Smooth muscle cell (in vitro differentiated cells): ENCODE data around the gene TP53AIP1. TPM values are rescaled to one million over a fixed set of nuclear protein-coding genes. Genes with fewer than 3 reads are reported as not detected.

ENCODE experiments used
- DNase-seq: peaks from one replicate; lab custom pipeline; 2025; ENCODE audit not compliant: unreplicated experiment; lab: John Stamatoyannopoulos, UW
- H2AFZ ChIP-seq: fragments of 200-600 bp; sonication (generic); 2 replicates; pipeline ENCODE4 v1.6.0; 2016; ENCODE audit warnings: antibody characterized with exemption, low read depth, mild to moderate bottlenecking
- H3F3A ChIP-seq: fragments of 200-600 bp; sonication (generic); 2 replicates; pipeline ENCODE4 v1.6.0; 2017; ENCODE audit warnings: antibody characterized with exemption, low read depth
- H3K27ac ChIP-seq: fragments of 200-600 bp; sonication (generic); 2 replicates; pipeline ENCODE4 v1.5.1; 2016; ENCODE audit warnings: low read depth, mild to moderate bottlenecking
- H3K27me3 ChIP-seq: fragments of 200-600 bp; sonication (generic); 2 replicates; pipeline ENCODE4 v1.6.1; 2016; ENCODE audit warnings: low read depth, mild to moderate bottlenecking
- H3K36me3 ChIP-seq: fragments of 200-600 bp; sonication (generic); 2 replicates; pipeline ENCODE4 v1.5.1; 2016; ENCODE audit warnings: low read depth
- H3K4me1 ChIP-seq: fragments of 200-600 bp; sonication (generic); 2 replicates; pipeline ENCODE4 v1.5.1; 2016; ENCODE audit warnings: low read depth
- H3K4me2 ChIP-seq: fragments of 200-600 bp; sonication (generic); 2 replicates; pipeline ENCODE4 v1.6.0; 2016; ENCODE audit warnings: mild to moderate bottlenecking
- H3K4me3 ChIP-seq: fragments of 200-600 bp; sonication (generic); 2 replicates; pipeline ENCODE4 v1.5.1; 2016; ENCODE audit warnings: mild to moderate bottlenecking
- H3K79me2 ChIP-seq: fragments of 200-600 bp; sonication (generic); 2 replicates; pipeline ENCODE4 v1.6.0; 2016; ENCODE audit warnings: low read depth, mild to moderate bottlenecking
- H3K9ac ChIP-seq: fragments of 200-600 bp; sonication (generic); 2 replicates; pipeline ENCODE4 v1.6.0; 2016; ENCODE audit warnings: low read depth
- H3K9me3 ChIP-seq: fragments of 200-600 bp; sonication (generic); replicated peaks from 2 replicates; pipeline ENCODE4 v1.5.1; 2016; ENCODE audit warnings: low read depth
- H4K20me1 ChIP-seq: fragments of 200-600 bp; sonication (generic); 2 replicates; pipeline ENCODE4 v1.6.0; 2016; ENCODE audit warnings: low read depth
- WGBS: methylation state at CpG from one replicate; pipeline ENCODE4 v1.1.7; 2016; ENCODE audit warnings: low lambda C conversion rate; 5-methylcytosine and 5-hydroxymethylcytosine counted together
- polyA plus RNA-seq: library from polyadenylated mRNA; unstranded; fragments of >200 nt; fragmentation: Nextera tagmentation; extraction: Ambion mirVana; gene quantifications from 2 replicates; pipeline ENCODE4 v1.2.1, GENCODE V29; 2016
- total RNA-seq: library from RNA; depleted of rRNA; stranded (reverse); fragments of >200 nt; gene quantifications from 2 replicates; pipeline ENCODE4 v1.2.3, GENCODE V29; 2014
- TF ChIP-seq, protein P1 (sequence below): fragments of 200-600 bp; sonication (generic); IDR thresholded peaks from 2 replicates; pipeline ENCODE4 v1.5.1; 2017; ENCODE audit warnings: borderline replicate concordance, mild to moderate bottlenecking, antibody characterized with exemption; ENCODE audit not compliant: insufficient read depth, poor library complexity, severe bottlenecking

TP53AIP1 gene, protein sequence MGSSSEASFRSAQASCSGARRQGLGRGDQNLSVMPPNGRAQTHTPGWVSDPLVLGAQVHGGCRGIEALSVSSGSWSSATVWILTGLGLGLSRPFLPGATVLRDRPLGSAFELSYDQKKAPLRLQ
- total RNA-seq (0.81 and 1.0 TPM in 2 replicates), polyA plus RNA-seq (0.38 and 0.69 TPM in 2 replicates)

DNA sequence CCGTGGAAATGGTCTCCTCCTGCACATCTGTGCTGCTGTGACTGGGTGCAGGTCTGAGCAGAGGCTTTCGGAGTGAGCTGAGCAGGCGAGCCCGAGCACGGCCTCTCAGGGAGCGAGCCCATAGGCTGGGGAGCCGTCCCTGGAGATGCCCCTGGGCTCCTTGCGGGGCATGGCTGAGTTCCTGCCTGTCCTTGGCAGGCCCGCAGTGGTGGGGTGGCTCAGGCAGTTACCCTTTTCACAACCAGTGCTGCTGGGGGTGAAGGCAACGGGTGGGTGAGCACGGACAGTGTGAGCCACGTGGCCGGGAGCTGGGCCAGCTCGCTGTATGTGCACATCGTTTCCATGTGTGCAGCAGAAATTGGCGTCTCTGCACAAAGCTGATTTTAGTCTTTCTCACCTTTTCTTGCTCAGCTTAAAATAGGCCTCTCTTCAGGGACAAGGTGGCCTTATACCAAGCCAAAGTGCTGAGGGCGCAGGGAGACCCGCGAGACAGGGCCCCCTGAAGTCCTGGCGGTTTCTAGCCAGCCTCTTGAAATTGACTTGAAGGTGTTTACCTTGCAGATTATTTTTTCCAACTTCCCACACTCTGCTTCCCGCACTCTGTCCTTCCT is at the start of gene TP53AIP1:
Gene TP53AIP1 (minus strand): TSS at position 55 of the 611 bp plus-strand sequence. CDS start 5,053 bp downstream, outside the sequence.
- TF ChIP-seq, protein P1, sequence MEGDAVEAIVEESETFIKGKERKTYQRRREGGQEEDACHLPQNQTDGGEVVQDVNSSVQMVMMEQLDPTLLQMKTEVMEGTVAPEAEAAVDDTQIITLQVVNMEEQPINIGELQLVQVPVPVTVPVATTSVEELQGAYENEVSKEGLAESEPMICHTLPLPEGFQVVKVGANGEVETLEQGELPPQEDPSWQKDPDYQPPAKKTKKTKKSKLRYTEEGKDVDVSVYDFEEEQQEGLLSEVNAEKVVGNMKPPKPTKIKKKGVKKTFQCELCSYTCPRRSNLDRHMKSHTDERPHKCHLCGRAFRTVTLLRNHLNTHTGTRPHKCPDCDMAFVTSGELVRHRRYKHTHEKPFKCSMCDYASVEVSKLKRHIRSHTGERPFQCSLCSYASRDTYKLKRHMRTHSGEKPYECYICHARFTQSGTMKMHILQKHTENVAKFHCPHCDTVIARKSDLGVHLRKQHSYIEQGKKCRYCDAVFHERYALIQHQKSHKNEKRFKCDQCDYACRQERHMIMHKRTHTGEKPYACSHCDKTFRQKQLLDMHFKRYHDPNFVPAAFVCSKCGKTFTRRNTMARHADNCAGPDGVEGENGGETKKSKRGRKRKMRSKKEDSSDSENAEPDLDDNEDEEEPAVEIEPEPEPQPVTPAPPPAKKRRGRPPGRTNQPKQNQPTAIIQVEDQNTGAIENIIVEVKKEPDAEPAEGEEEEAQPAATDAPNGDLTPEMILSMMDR: no peak
- H3K9me3 ChIP-seq: no peaks in the 10 kb centered on the region
- H3K36me3 ChIP-seq: no peaks in the 10 kb centered on the region
- WGBS: 87% methylated on average over 21 of the region's 21 CpGs
- H3K4me1 ChIP-seq: no peaks in the 10 kb centered on the region
- H3K27me3 ChIP-seq: no peaks in the 10 kb centered on the region
- H4K20me1 ChIP-seq: no peaks in the 10 kb centered on the region
- no peaks in the 10 kb centered on the region for H3F3A ChIP-seq
- no peak within 1 kb of the TSS for H2AFZ ChIP-seq
- no peaks in the 10 kb centered on the region for H3K79me2 ChIP-seq
- no peak within 1 kb of the TSS for H3K4me2 ChIP-seq
- no peak within 1 kb of the TSS for H3K4me3 ChIP-seq
- DNase-seq: no peak
- no peak within 1 kb of the TSS for H3K27ac ChIP-seq
- H3K9ac ChIP-seq: no peak within 1 kb of the TSS

DNA sequence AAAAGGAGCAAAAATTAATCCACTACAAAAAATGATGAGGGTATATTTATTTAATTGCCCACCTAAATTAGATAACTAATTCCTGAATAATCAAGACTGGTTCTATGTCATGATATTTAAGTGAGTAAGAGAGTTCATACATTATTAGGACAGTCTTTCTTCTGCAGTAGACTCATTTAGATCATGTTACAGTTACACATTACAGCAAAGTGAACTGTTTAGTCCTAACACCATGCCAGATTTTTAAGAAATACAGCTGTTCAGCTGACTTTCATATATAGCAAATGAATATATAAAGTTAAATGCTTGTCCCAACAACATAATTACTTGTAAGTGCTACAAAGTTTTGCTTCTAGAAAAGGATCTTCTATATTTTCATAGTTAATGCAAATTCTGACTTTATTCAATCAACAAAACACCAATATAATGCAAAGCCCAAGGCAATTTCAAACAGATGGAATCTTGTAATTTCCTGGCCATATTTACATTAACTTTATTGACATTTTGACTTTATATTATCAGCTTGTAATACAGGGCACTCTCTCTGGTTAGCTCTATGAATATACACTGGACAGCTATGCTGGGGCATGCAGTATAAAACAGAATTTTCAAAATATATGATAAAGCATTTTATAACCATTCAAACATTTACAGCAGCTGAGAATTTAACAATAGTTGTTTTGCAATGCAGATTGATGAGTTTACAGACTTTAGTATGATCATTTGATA is 45.7 kb upstream of the TP53AIP1 start:
- H3K9me3 ChIP-seq: no peaks in the 10 kb centered on the region
- H3F3A ChIP-seq: no peaks in the 10 kb centered on the region
- H3K79me2 ChIP-seq: no peaks in the 10 kb centered on the region
- no peak overlapping the region for H3K4me2 ChIP-seq
- H2AFZ ChIP-seq: no peak overlapping the region
- no peaks in the 10 kb centered on the region for H3K27me3 ChIP-seq
- TF ChIP-seq, protein P1: no peak
- H4K20me1 ChIP-seq: no peaks in the 10 kb centered on the region
- no peak overlapping the region for H3K27ac ChIP-seq
- no peak overlapping the region for H3K9ac ChIP-seq
- no peaks in the 10 kb centered on the region for H3K4me1 ChIP-seq
- H3K36me3 ChIP-seq: peaks cover 13% of the 10 kb centered on the region
- DNase-seq: no peak
- H3K4me3 ChIP-seq: no peak overlapping the region

DNA sequence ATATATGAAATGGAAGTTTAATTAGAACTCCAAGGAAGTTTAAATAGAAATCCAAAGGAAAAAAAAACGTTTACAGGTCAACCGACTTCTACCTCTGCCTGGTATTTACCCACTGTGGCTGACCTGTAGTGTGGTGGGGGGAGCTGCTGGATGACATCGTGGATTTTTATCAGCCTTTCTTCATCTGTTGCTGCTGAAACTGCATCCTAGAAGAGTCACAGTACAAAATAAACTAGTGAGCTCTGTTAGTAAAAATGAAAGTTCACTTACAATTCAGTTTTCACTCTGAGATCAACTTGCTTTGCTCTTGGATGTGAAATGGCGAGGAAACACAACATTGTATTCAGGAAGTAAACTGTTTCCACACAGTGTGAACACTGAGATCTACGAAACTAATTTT is 43.2 kb upstream of the TP53AIP1 start:
- no peak overlapping the region for H3K4me2 ChIP-seq
- H3K36me3 ChIP-seq: peaks cover 16% of the 10 kb centered on the region
- no peak overlapping the region for H3K9ac ChIP-seq
- no peak overlapping the region for H3K27ac ChIP-seq
- 92% methylated on average over 5 of the region's 5 CpGs for WGBS
- H3F3A ChIP-seq: no peaks in the 10 kb centered on the region
- H3K9me3 ChIP-seq: no peaks in the 10 kb centered on the region
- no peaks in the 10 kb centered on the region for H3K27me3 ChIP-seq
- H3K4me3 ChIP-seq: no peak overlapping the region
- TF ChIP-seq, protein P1: no peak
- no peak overlapping the region for H2AFZ ChIP-seq
- no peak for DNase-seq
- H3K79me2 ChIP-seq: no peaks in the 10 kb centered on the region
- no peaks in the 10 kb centered on the region for H3K4me1 ChIP-seq
- H4K20me1 ChIP-seq: no peaks in the 10 kb centered on the region
